Ectodermal cell (in vitro differentiated cells): Measurements from ENCODE around the gene PINLYP.
"Not testable (repeated sequence)": the region's sequence is repeated elsewhere in the genome, so short reads cannot be mapped to it uniquely, and the experiment has no call there.

ENCODE experiments used
- H3K27ac ChIP-seq: 2 replicates; pipeline ENCODE4 v1.7.0; 2013; ENCODE audit warnings: mild to moderate bottlenecking, low read depth, low read length; ENCODE audit not compliant: insufficient read depth, poor library complexity, severe bottlenecking
- H3K27me3 ChIP-seq: 2 replicates; pipeline ENCODE4 v1.7.0; 2013; ENCODE audit warnings: mild to moderate bottlenecking, low read length; ENCODE audit not compliant: insufficient read depth, control insufficient read depth, poor library complexity, severe bottlenecking
- H3K36me3 ChIP-seq: one replicate; pipeline ENCODE4 v1.7.0; 2013; ENCODE audit warnings: low read length; ENCODE audit not compliant: control insufficient read depth, insufficient read depth
- H3K4me1 ChIP-seq: one replicate; pipeline ENCODE4 v1.7.0; 2013; ENCODE audit warnings: low read length; ENCODE audit not compliant: control insufficient read depth, insufficient read depth
- H3K4me3 ChIP-seq: 2 replicates; pipeline ENCODE4 v1.7.0; 2013; ENCODE audit warnings: low read depth, low read length, control low read depth; ENCODE audit not compliant: insufficient read depth
- H3K9me3 ChIP-seq: 2 replicates; pipeline ENCODE4 v1.7.0; 2013; ENCODE audit warnings: mild to moderate bottlenecking, low read length, moderate library complexity; ENCODE audit not compliant: control insufficient read depth
- WGBS, 2 experiments: methylation state at CpG; one replicate each; pipeline ENCODE4 v1.1.7; 2013; ENCODE audit warnings: missing lambda C conversion rate in 2 of 2; 5-methylcytosine and 5-hydroxymethylcytosine counted together

Gene PINLYP

DNA sequence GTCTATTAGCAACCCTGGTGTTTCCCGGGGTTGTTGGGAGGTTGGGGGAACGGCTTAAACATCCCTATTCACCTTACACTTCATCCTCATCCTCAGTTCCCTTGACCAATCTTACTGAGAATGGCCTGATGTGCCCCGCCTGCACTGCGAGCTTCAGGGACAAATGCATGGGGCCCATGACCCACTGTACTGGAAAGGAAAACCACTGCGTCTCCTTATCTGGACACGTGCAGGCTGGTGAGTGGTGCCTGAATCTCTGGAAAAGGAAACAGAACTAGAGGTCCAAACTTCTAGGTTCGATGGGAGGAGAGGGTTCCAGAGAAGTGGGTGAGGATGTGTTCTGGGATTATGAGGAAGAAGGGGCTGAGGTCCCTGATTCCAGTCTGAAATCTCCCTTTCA lies 5.9 kb downstream of the PINLYP start:
- Histone ChIP-seq H3K36me3 (no peaks in the 10 kb centered on the region), H3K9me3 (no peaks in the 10 kb centered on the region), H3K4me3 (no peak overlapping the region), H3K4me1 (no peaks in the 10 kb centered on the region), H3K27ac (no peak overlapping the region), H3K27me3 (no peaks in the 10 kb centered on the region)
- 78 to 79% methylated on average over 7 of the region's 7 CpGs for WGBS, 2 experiments

DNA sequence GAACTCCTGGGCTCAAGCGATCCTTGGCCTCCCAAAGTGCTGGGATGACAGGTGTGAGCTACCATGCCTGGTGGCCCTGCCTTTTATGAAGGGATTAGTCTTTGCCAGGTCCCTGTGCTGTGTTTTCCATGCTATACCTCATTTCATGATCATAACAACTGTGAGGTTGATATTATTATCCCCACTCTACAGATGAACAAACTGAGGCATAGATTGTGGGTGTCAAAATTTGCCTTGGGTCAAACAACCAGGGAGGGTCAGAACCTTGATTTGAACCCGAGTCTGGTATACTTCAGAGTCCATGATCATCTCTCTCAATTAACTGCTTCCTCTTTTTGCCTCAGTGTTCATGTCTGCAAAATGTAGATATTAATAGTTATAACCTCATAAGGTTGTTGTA lies 6.9 kb downstream of the PINLYP start:
- Histone ChIP-seq H3K36me3 (no peaks in the 10 kb centered on the region), H3K9me3 (no peaks in the 10 kb centered on the region)
- WGBS, 2 experiments: 93 to 99% methylated on average over 2 of the region's 2 CpGs

DNA sequence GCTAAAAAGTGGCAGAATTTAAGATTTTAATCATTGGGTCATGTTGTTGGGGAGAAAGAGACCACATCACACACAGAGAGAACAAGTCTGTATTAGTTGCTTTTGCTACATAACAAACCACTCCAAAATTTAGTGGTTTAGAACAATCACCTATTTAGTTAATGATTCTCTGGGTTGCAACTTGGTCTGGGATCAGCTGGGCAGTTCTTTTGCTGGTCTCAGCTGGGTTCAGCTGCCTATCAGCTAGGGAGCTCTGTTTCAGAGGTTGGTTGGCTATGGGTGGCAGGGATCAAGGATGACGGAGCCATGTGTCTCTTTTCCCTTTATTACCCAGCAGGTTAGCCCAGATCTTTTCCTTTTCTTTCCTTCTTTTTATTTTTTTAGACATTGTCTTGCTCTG lies 8.9 kb downstream of the PINLYP start:
- H3K27ac ChIP-seq: no peak overlapping the region
- peaks cover 6% of the 10 kb centered on the region for H3K36me3 ChIP-seq
- H3K9me3 ChIP-seq: no peaks in the 10 kb centered on the region
- H3K4me3 ChIP-seq: no peak overlapping the region
- H3K27me3 ChIP-seq: no peaks in the 10 kb centered on the region
- 77 to 85% methylated on average over 1 of the region's 1 CpG for WGBS, 2 experiments
- H3K4me1 ChIP-seq: no peaks in the 10 kb centered on the region

More for the DNA sequence above, 6.9 kb downstream of the PINLYP start:
- Histone ChIP-seq H3K4me3 (no peak overlapping the region), H3K27ac (no peak overlapping the region), H3K27me3 (no peaks in the 10 kb centered on the region), H3K4me1 (no peaks in the 10 kb centered on the region)

DNA sequence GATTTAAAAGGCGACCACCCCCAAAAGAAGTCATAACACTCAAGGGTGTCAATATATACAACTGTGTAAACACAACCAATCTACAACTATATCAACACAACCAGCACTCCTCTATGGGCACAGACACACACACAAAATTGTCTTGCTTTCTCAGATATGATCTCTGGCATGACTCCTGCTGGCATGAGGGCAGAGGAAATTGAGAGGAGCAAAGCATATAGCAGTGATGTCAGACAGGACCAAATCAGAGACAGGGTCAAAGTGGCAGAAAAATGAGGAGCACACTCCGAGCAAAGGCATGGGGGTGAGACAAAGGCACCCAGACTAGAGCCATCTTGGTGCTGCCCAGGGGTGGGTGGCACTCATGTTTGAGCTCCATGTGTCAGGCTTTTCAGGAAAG lies 10.7 kb downstream of the PINLYP start:
- Histone ChIP-seq H3K4me3 (no peak overlapping the region), H3K9me3 (no peaks in the 10 kb centered on the region), H3K4me1 (no peaks in the 10 kb centered on the region), H3K27ac (no peak overlapping the region), H3K27me3 (no peaks in the 10 kb centered on the region), H3K36me3 (peaks cover 6% of the 10 kb centered on the region)
- WGBS, 2 experiments: 90 to 94% methylated on average over 2 of the region's 2 CpGs

DNA sequence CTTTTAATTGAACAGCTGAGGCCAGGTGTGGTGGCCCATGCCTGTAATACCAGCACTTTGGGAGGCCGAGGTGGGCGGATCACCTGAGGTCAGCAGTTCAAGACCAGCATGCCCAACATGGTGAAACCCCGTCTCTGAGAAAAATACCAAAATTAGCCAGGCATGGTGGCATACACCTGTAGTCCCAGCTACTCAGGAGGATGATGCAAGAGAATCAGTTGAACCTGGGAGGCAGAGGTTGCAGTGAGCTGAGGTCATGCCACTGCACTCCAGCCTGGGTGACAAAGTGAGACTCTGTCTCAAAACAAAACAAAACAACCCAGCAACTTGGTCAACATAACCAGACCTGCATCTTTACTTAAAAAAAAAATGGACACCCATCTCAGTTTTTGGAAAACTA lies 11.4 kb downstream of the PINLYP start:
- not testable (repeated sequence) for H3K9me3 ChIP-seq, H3K4me1 ChIP-seq, H3K4me3 ChIP-seq, H3K27ac ChIP-seq, H3K36me3 ChIP-seq, H3K27me3 ChIP-seq
- 92 to 95% methylated on average over 3 of the region's 3 CpGs for WGBS, 2 experiments

DNA sequence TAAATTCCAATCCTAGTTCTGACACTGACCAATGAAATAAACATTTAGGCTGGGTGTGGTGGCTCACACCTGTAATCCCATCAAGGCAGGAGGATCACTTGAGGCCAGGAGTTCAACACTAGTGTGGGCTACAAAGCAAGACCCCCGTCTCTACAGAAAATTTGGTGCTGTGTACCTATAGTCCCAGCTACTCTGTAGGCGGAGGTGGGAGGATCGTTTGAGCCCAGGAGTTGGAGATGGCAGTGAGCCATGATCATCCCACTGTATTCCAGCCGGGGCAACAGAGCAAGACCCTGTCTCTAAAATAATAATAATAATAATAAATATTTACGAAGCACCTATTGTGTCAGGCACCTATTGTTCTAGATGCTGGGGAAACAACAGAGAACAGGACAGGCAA lies 13.7 kb downstream of the PINLYP start:
- WGBS, 2 experiments: 90 to 94% methylated on average over 4 of the region's 5 CpGs
- Histone ChIP-seq H3K9me3 (no peaks in the 10 kb centered on the region), H3K27me3 (no peaks in the 10 kb centered on the region), H3K4me3 (no peak overlapping the region), H3K4me1 (no peaks in the 10 kb centered on the region), H3K36me3 (peaks cover 31% of the 10 kb centered on the region), H3K27ac (no peak overlapping the region)

DNA sequence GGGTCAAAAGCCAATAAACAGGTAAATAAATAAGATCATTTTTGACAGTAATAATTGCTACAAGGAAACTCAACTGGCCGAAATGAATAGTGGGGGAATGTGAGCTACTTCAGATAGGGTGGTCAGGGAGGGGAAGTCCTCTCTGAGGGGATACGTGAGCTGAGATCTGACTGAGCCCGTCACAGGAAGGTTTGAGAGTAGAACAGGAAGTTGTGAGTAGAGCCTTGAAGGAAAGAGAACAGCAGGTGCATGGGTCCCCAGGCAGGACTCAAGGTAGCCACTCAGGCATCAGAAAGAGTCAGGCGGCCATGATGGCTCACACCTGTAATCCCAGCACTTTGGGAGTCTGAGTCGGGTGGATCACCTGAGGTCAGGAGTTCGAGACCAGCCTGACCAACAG lies 14.1 kb downstream of the PINLYP start:
- Histone ChIP-seq H3K9me3 (no peaks in the 10 kb centered on the region), H3K36me3 (peaks cover 31% of the 10 kb centered on the region), H3K27ac (no peak overlapping the region), H3K4me1 (no peaks in the 10 kb centered on the region), H3K4me3 (no peak overlapping the region), H3K27me3 (no peaks in the 10 kb centered on the region)
- 94 to 95% methylated on average over 6 of the region's 6 CpGs for WGBS, 2 experiments

DNA sequence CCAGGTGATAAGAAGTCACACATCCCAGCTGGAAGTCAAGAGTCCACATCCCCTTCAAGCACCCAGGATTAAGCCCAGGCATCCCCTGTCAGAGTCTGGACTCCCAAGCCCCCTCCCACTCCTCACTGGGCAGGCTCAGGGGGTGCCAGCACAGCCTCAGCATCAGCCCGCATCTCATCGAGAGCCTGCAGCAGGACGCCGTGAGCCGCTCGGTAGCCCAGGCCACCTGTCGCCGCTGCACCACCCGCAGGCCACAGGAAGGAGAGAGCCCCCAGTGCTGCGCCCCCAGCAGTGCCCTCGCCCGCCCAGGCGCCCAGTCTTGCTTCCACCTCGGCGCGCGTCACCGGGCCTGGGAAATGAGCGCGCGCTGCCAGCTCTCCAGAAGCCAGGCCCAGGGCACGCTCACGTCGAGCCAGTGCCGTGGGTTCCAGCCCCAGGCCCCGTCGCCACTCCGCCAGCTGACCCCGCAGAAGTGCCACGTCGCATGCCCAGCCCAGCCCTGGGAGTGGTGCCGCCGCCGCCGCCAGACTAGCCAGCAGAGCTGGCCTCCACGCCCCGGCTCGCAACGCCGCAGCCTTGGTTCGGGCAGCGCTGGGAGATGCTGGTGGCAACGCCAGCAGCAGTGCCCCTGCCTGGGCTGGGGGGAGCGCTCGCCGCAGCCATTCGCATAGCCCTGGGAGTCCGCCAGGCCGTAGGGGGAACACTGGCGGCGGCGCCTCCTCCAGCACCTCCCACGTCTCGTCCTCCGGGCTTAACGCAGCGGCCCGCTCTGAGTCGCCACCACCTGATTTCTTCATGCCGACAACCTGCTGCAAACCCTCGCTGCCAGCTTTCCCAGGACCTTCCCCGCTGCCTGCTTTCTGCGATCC lies 16.5 kb downstream of the PINLYP start:
- Histone ChIP-seq H3K9me3 (no peaks in the 10 kb centered on the region), H3K4me3 (no peak overlapping the region), H3K27me3 (no peaks in the 10 kb centered on the region), H3K27ac (no peak overlapping the region), H3K36me3 (peaks cover 31% of the 10 kb centered on the region), H3K4me1 (peaks cover 2% of the 10 kb centered on the region)
- WGBS, 2 experiments: 96% methylated on average over 63 of the region's 63 CpGs

DNA sequence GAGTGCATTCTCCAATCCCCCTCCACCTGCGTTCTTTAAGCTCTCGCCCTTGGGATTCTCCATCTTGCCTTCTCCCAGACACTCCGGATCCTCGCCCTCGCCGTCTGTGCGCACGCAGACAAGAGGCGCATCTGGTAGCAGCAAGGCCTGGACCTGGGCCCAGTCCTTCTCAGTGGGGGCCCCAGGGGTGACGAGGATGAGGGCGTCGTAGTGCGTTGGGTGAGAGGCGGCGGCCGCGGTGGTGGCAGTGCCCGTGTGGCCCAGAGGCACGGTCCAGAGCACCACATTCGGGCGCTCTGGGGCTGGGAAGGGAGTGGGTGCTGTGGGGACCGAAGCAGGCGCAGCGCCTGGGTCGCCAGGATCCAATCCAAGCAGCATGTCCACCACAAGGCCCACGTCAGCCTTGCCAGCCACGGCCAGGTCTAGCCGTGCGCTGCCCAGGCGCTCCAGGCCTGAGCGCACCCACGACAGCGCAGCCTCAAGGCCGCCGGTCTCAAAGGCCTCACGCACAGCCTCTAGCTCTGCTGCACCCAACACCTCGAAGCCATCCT lies 17.3 kb downstream of the PINLYP start:
- H3K36me3 ChIP-seq: peaks cover 31% of the 10 kb centered on the region
- no peaks in the 10 kb centered on the region for H3K27me3 ChIP-seq
- H3K9me3 ChIP-seq: no peaks in the 10 kb centered on the region
- H3K27ac ChIP-seq: no peak overlapping the region
- WGBS, 2 experiments: 95 to 96% methylated on average over 37 of the region's 37 CpGs
- no peak overlapping the region for H3K4me3 ChIP-seq
- peaks cover 7% of the 10 kb centered on the region for H3K4me1 ChIP-seq

DNA sequence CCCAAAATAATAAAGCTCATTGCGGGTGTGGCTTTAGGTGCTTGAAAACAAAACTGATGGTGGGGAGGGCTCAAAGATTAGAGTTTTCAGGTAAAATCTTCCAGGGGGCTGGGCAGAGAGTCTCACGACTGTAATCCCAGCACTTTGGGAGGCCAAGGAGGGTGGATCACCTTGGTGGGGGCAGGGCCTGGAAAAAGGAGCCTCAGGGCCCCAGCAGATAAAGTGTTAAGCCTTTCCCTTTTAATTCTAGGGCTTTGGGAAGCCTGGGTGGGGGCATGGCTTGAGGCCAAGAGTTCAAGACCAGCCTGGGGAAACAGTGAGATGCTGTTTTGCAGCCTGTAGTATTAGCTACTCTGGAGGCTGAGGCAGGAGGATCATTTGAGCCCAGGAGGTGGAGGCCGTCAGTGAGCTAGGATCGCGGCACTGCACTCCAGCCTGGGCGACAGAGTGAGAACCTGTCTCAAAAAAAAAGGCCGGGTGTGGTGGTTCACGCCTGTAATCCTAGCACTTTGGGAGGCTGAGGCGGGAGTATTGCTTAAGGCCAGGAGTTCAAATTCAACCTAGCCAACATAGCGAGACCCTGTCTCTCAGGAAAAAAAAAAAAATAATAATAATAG lies 18.6 kb downstream of the PINLYP start:
- H3K27ac ChIP-seq: no peak overlapping the region
- 93 to 96% methylated on average over 9 to 10 of the region's 10 CpGs for WGBS, 2 experiments
- no peaks in the 10 kb centered on the region for H3K9me3 ChIP-seq
- peak overlapping the region; percentile 78 for H3K4me3 ChIP-seq
- peaks cover 7% of the 10 kb centered on the region for H3K4me1 ChIP-seq
- H3K27me3 ChIP-seq: no peaks in the 10 kb centered on the region
- peaks cover 25% of the 10 kb centered on the region for H3K36me3 ChIP-seq
